H1 (cell line): ENCODE results near the gene FASTKD1. TPM values are rescaled to one million over a fixed set of nuclear protein-coding genes. Genes with fewer than 3 reads are reported as not detected.
"Not testable (repeated sequence)": the region's sequence is repeated elsewhere in the genome, so short reads cannot be mapped to it uniquely, and the experiment has no call there.

Experiments
- CTCF ChIA-PET: fragments of 300-600 bp; sonication (Branson Sonifier 250); formaldehyde crosslinking; loops from one replicate; lab custom pipeline; 2021; ENCODE audit not compliant: partially characterized antibody; lab: Charles Lee
- POLR2A ChIA-PET: fragments of 300-600 bp; sonication (Branson Sonifier 250); formaldehyde crosslinking; loops from one replicate; lab custom pipeline; 2021; ENCODE audit warnings: inconsistent platforms; ENCODE audit not compliant: partially characterized antibody; lab: Charles Lee
- DNase-seq, 2 experiments: peaks; one replicate each; pipeline versions ENCODE4 v3.0.0 to v3.0.0-alpha.2; 2010 to 2022; ENCODE audit warnings: low spot score in 2 of 2, low read depth in 1 of 2, mixed read lengths in 1 of 2
- FAIRE-seq: peaks from 2 replicates; lab custom pipeline; 2011; peaks lifted over from hg19 to GRCh38; lab: Jason Lieb, UNC
- H2AFZ ChIP-seq: 2 replicates; pipeline ENCODE4 v1.8.1; 2012; ENCODE audit warnings: low read length, inconsistent platforms
- H2AK5ac ChIP-seq: 2 replicates; pipeline ENCODE4 v1.6.1; 2013; ENCODE audit warnings: low read depth, low read length
- H2BK120ac ChIP-seq: replicated peaks from 2 replicates; pipeline ENCODE3; 2013; ENCODE audit warnings: low read depth, low read length, inconsistent platforms
- H2BK12ac ChIP-seq: 2 replicates; pipeline ENCODE4 v1.6.1; 2013; ENCODE audit warnings: low read depth, low read length
- H2BK15ac ChIP-seq: 2 replicates; pipeline ENCODE4 v1.6.1; 2013; ENCODE audit warnings: low read length
- H2BK20ac ChIP-seq: 2 replicates; pipeline ENCODE4 v1.6.1; 2013; ENCODE audit warnings: low read length
- H2BK5ac ChIP-seq: 2 replicates; pipeline ENCODE4 v1.6.1; 2013; ENCODE audit warnings: low read depth, low read length
- H3K14ac ChIP-seq: 2 replicates; pipeline ENCODE4 v1.6.1; 2013; ENCODE audit warnings: inconsistent platforms; ENCODE audit not compliant: insufficient read length
- H3K18ac ChIP-seq: 2 replicates; pipeline ENCODE4 v1.6.1; 2013; ENCODE audit warnings: low read length; ENCODE audit errors: extremely low read depth
- H3K23ac ChIP-seq: 2 replicates; pipeline ENCODE4 v1.6.1; 2013; ENCODE audit warnings: inconsistent platforms; ENCODE audit not compliant: insufficient read length
- H3K23me2 ChIP-seq: 2 replicates; pipeline ENCODE4 v1.6.1; 2013; ENCODE audit warnings: low read depth, low read length
- H3K27ac ChIP-seq: 2 replicates; pipeline ENCODE4 v1.6.1; 2011; ENCODE audit warnings: low read depth, low read length, inconsistent platforms
- H3K27me3 ChIP-seq, 4 experiments: replicated peaks in 1 of 4; 1 replicate in 1 of 4; 2 replicates in 3 of 4; pipeline versions ENCODE4 v1.6.1 to v1.8.1; 2011 to 2013; ENCODE audit warnings: low read length in 3 of 4, mild to moderate bottlenecking in 3 of 4, inconsistent platforms in 2 of 4, mixed read lengths in 2 of 4, moderate library complexity in 1 of 4; ENCODE audit not compliant: control insufficient read depth in 3 of 4, insufficient read depth in 3 of 4; ENCODE audit errors: extremely low read depth in 1 of 4
- H3K36me3 ChIP-seq, 4 experiments: 2 replicates each; pipeline versions ENCODE4 v1.6.1 to v1.8.1; 2011 to 2013; ENCODE audit warnings: mild to moderate bottlenecking in 4 of 4, low read length in 3 of 4, moderate library complexity in 2 of 4, control low read depth in 1 of 4, inconsistent platforms in 1 of 4; ENCODE audit not compliant: insufficient read depth in 4 of 4, control insufficient read depth in 2 of 4
- H3K4ac ChIP-seq: replicated peaks from 2 replicates; pipeline ENCODE3; 2013; ENCODE audit warnings: low read length, low read depth, mixed read lengths, inconsistent platforms; ENCODE audit not compliant: insufficient read length
- H3K4me1 ChIP-seq, 4 experiments: replicated peaks in 1 of 4; 1 replicate in 1 of 4; 2 replicates in 3 of 4; pipeline versions ENCODE4 v1.6.1 to v1.8.1; 2011 to 2013; ENCODE audit warnings: low read length in 3 of 4, inconsistent platforms in 2 of 4, mixed read lengths in 1 of 4; ENCODE audit not compliant: insufficient read depth in 4 of 4, control insufficient read depth in 3 of 4
- H3K4me2 ChIP-seq, 2 experiments: 2 replicates each; pipeline versions ENCODE4 v1.6.1 to v1.8.1; 2011 to 2013; ENCODE audit warnings: low read depth in 2 of 2, low read length in 2 of 2, control low read depth in 1 of 2, inconsistent platforms in 1 of 2, mild to moderate bottlenecking in 1 of 2; ENCODE audit not compliant: insufficient read depth in 1 of 2
- H3K4me3 ChIP-seq, 4 experiments: fragments of 200-600, 300-600 bp in 1 of 4; sonication (generic), shearing (Covaris generic), sonication (Bioruptor Twin) in 1 of 4; 2 replicates each; pipeline versions ENCODE4 v1.5.1 to v1.8.1; 2011 to 2016; ENCODE audit warnings: low read length in 4 of 4, low read depth in 3 of 4, control low read depth in 2 of 4, inconsistent platforms in 2 of 4, mild to moderate bottlenecking in 2 of 4, mixed read lengths in 1 of 4, moderate library complexity in 1 of 4; ENCODE audit not compliant: insufficient read depth in 2 of 4; ENCODE audit errors: extremely low read depth in 1 of 4
- H3K56ac ChIP-seq: replicated peaks from 2 replicates; pipeline ENCODE3; 2013; ENCODE audit warnings: low read depth, mild to moderate bottlenecking, mixed read lengths, low read length, inconsistent platforms; ENCODE audit not compliant: insufficient read length
- H3K79me1 ChIP-seq: 2 replicates; pipeline ENCODE4 v1.6.1; 2013; ENCODE audit warnings: low read depth, low read length, control low read depth
- H3K79me2 ChIP-seq, 2 experiments: 2 replicates each; pipeline versions ENCODE4 v1.6.1 to v1.8.1; 2012 to 2013; ENCODE audit warnings: low read length in 2 of 2, mild to moderate bottlenecking in 2 of 2, inconsistent platforms in 1 of 2; ENCODE audit not compliant: insufficient read depth in 2 of 2, control insufficient read depth in 1 of 2
- H3K9ac ChIP-seq, 4 experiments: replicated peaks in 1 of 4; 1 replicate in 1 of 4; 2 replicates in 3 of 4; pipeline versions ENCODE4 v1.6.1 to v1.8.1; 2011 to 2013; ENCODE audit warnings: low read depth in 3 of 4, low read length in 3 of 4, control low read depth in 2 of 4, mild to moderate bottlenecking in 2 of 4, moderate library complexity in 2 of 4, inconsistent platforms in 1 of 4; ENCODE audit errors: extremely low read depth in 1 of 4
- H3K9me3 ChIP-seq, 2 experiments: 2 replicates each; pipeline versions ENCODE4 v1.6.1 to v1.8.1; 2012 to 2013; ENCODE audit warnings: mild to moderate bottlenecking in 2 of 2, moderate library complexity in 2 of 2, control low read depth in 1 of 2, inconsistent platforms in 1 of 2, low read depth in 1 of 2, low read length in 1 of 2, mixed read lengths in 1 of 2; ENCODE audit not compliant: insufficient read depth in 2 of 2
- H4K20me1 ChIP-seq, 2 experiments: replicated peaks in 1 of 2; 2 replicates each; pipeline versions ENCODE3 to v1.8.1; 2011 to 2013; ENCODE audit warnings: inconsistent platforms in 2 of 2, low read length in 2 of 2, mild to moderate bottlenecking in 1 of 2; ENCODE audit not compliant: insufficient read depth in 2 of 2, control insufficient read depth in 1 of 2
- H4K5ac ChIP-seq: 2 replicates; pipeline ENCODE4 v1.6.1; 2013; ENCODE audit warnings: low read length, low read depth, mixed read lengths, inconsistent platforms; ENCODE audit not compliant: insufficient read length
- H4K8ac ChIP-seq: 2 replicates; pipeline ENCODE4 v1.8.0; 2013; ENCODE audit warnings: mild to moderate bottlenecking, moderate library complexity, low read length, inconsistent platforms; ENCODE audit not compliant: insufficient read depth; ENCODE audit errors: extremely low read depth
- H4K91ac ChIP-seq: replicated peaks from 2 replicates; pipeline ENCODE3; 2013; ENCODE audit warnings: low read length, mixed read lengths, inconsistent platforms; ENCODE audit not compliant: insufficient read length
- WGBS, 2 experiments: shearing (Covaris generic) in 1 of 2; methylation state at CpG; one replicate each; pipeline versions ENCODE4 v1.1.6 to v1.1.7; 2013 to 2015; ENCODE audit warnings: low lambda C conversion rate in 2 of 2, mixed read lengths in 2 of 2, inconsistent platforms in 1 of 2, low coverage in 1 of 2, missing lambda C conversion rate in 1 of 2; ENCODE audit not compliant: insufficient replicate concordance in 2 of 2, insufficient coverage in 1 of 2, insufficient read length in 1 of 2; ENCODE audit errors: extremely low coverage in 1 of 2, missing lambda C conversion rate in 1 of 2; 5-methylcytosine and 5-hydroxymethylcytosine counted together
- polyA plus RNA-seq, 7 experiments: library from polyadenylated mRNA; depleted of rRNA in 3 of 7; stranded (reverse) in 5 of 7; unstranded in 2 of 7; fragments of >200 nt in 5 of 7; fragments of 200-250 nt in 2 of 7; gene quantifications; 1 replicate in 5 of 7; 2 replicates in 1 of 7; 4 replicates in 1 of 7; pipeline versions ENCODE4 v1.2.1 to v1.2.3, GENCODE V29; 2011 to 2013; ENCODE audit warnings: missing spikeins in 2 of 7, mixed read lengths in 2 of 7
- total RNA-seq: library from RNA; stranded (reverse); fragmentation: NEBNext Ultra II Directional; extraction: Animal tissue kit (Norgen Biotek cat#: 25700); gene quantifications from 2 replicates; pipeline ENCODE4 v1.2.1, GENCODE V29; 2021

Gene FASTKD1
- total and polyA plus RNA-seq, 2 of the 8 experiments (the other 6 are each of a cell fraction or from before 2014, with no cell fraction given), result 18.7 to 70.8 TPM

DNA sequence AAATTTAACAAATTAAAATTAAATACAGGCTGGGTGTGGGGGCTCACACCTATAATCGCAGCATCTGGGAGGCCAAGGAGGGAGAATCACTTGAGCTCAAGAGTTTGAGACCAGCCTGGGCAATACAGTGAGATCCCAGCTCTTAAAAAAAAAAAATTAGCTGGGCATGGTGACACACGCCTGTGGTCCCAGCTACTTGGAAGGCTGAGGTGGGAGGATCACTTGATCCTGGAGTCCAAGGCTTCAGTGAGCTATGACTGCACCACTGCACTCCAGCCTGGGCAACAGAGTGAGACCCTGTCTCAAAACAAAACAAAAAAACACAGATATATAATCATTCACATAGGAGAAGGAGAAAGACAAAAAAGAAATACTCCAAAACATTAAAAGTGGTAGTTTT, 34.2 kb downstream of the FASTKD1 start:
- DNase-seq, H4K91ac ChIP-seq, H3K23me2 ChIP-seq, FAIRE-seq, H2BK20ac ChIP-seq, H3K4ac ChIP-seq, H3K79me1 ChIP-seq, H3K79me2 ChIP-seq, H3K9ac ChIP-seq, H3K4me3 ChIP-seq, H3K27me3 ChIP-seq, H4K20me1 ChIP-seq, H3K18ac ChIP-seq, H3K4me2 ChIP-seq, H2BK12ac ChIP-seq, H3K4me1 ChIP-seq, H2BK15ac ChIP-seq, H3K14ac ChIP-seq, H3K56ac ChIP-seq, H2AK5ac ChIP-seq, H2AFZ ChIP-seq, H3K23ac ChIP-seq, H4K5ac ChIP-seq, H2BK5ac ChIP-seq, H3K9me3 ChIP-seq, H2BK120ac ChIP-seq, H3K27ac ChIP-seq, H4K8ac ChIP-seq: not testable (repeated sequence)
- CTCF ChIA-PET, result interaction anchor here (0.6 to 0.7 kb wide), 2 partner anchors 11 to 14 kb away, joined by 4 read pairs; no protein-coding TSS in a partner anchor
- peaks cover 0 to 53% (median 12%) of the 10 kb centered on the region in 4 experiments; a peak in 6 of 8 replicates for H3K36me3 ChIP-seq
- 92% methylated on average over 2 of the region's 2 CpGs; no CpG with 5 or more reads in 1 of the 2 experiments for WGBS, 2 experiments
- POLR2A ChIA-PET, result interaction anchor here (0.6 kb wide), 1 partner anchor 13 kb away, joined by 3 read pairs; no protein-coding TSS in a partner anchor
